Stimulated activated naive B cell treated with anti-CD40 and anti-IgM and Interleukin-4, amounts not matched to agents 10 μg/mL and 1 μg/mL and 100 μg/mL, for 72 hours (primary cell): ENCODE results near the gene KCNC4.

Experiments
- ATAC-seq, 2 donors: fragments of 150-1000 bp; cut with Tn5 transposase; replicated peaks; 2 replicates each; pipeline ENCODE4 v1.10.0; 2021; ENCODE audit warnings: moderate library complexity in 1 of 2
- DNase-seq: peaks from one replicate; pipeline ENCODE4 v3.0.0; 2021
- H3K27ac Mint-ChIP-seq: one replicate; pipeline ENCODE4 v1.8.0; 2022; ENCODE audit warnings: mild to moderate bottlenecking, mixed read lengths
- H3K27me3 Mint-ChIP-seq, 2 donors: one replicate each; pipeline ENCODE4 v1.8.0; 2022; ENCODE audit warnings: mixed read lengths in 2 of 2
- H3K36me3 Mint-ChIP-seq, 2 donors: one replicate each; pipeline ENCODE4 v1.8.0; 2022; ENCODE audit warnings: mixed read lengths in 2 of 2, mild to moderate bottlenecking in 1 of 2
- H3K4me1 Mint-ChIP-seq, 2 donors: one replicate each; pipeline ENCODE4 v1.8.0; 2022; ENCODE audit warnings: mixed read lengths in 2 of 2, mild to moderate bottlenecking in 1 of 2
- H3K4me3 Mint-ChIP-seq, 2 donors: one replicate each; pipeline ENCODE4 v1.8.0; 2022; ENCODE audit warnings: mild to moderate bottlenecking in 2 of 2, mixed read lengths in 2 of 2, moderate library complexity in 1 of 2
- H3K9me3 Mint-ChIP-seq, 2 donors: one replicate each; pipeline ENCODE4 v1.8.0; 2022; ENCODE audit warnings: mixed read lengths in 2 of 2, mild to moderate bottlenecking in 1 of 2

Gene KCNC4

GRCh38 chr1:110177775-110178174 lies 32.3 kb upstream of the KCNC4 start:
- no peak overlapping the region for H3K27ac Mint-ChIP-seq
- H3K4me1 Mint-ChIP-seq, result no peaks in the 10 kb centered on the region
- H3K9me3 Mint-ChIP-seq, result no peaks in the 10 kb centered on the region
- peaks cover 13 to 18% of the 10 kb centered on the region in 2 donors for H3K27me3 Mint-ChIP-seq
- H3K4me3 Mint-ChIP-seq, result no peak overlapping the region
- DNase-seq (no peak), ATAC-seq (no peak)
- no peaks in the 10 kb centered on the region for H3K36me3 Mint-ChIP-seq

- Mint-ChIP-seq H3K4me1 (no peaks in the 10 kb centered on the region), H3K27me3 (peaks cover 10 to 13% of the 10 kb centered on the region in 2 donors), H3K27ac (no peak overlapping the region), H3K9me3 (no peaks in the 10 kb centered on the region), H3K4me3 (no peak overlapping the region), H3K36me3 (no peaks in the 10 kb centered on the region)
- DNase-seq (no peak), ATAC-seq (no peak)
Observed at GRCh38 chr1:110183642-110184167, 26.4 kb upstream of the KCNC4 start.

GRCh38 chr1:110184446-110184845 lies 25.7 kb upstream of the KCNC4 start:
- no peak for DNase-seq
- no peak for ATAC-seq
- Mint-ChIP-seq H3K9me3 (no peaks in the 10 kb centered on the region), H3K27me3 (peaks cover 17 to 21% of the 10 kb centered on the region in 2 donors), H3K4me1 (no peaks in the 10 kb centered on the region), H3K4me3 (no peak overlapping the region), H3K27ac (no peak overlapping the region), H3K36me3 (no peaks in the 10 kb centered on the region)

GRCh38 chr1:110185181-110185580 lies 24.9 kb upstream of the KCNC4 start:
- H3K4me1 Mint-ChIP-seq, result no peaks in the 10 kb centered on the region
- peaks cover 21 to 25% of the 10 kb centered on the region in 2 donors for H3K27me3 Mint-ChIP-seq
- H3K27ac Mint-ChIP-seq, result no peak overlapping the region
- no peak for ATAC-seq
- no peaks in the 10 kb centered on the region for H3K9me3 Mint-ChIP-seq
- no peaks in the 10 kb centered on the region for H3K36me3 Mint-ChIP-seq
- no peak overlapping the region for H3K4me3 Mint-ChIP-seq
- no peak for DNase-seq

- Mint-ChIP-seq H3K4me1 (no peaks in the 10 kb centered on the region), H3K4me3 (no peak overlapping the region), H3K27ac (no peak overlapping the region), H3K27me3 (peaks cover 21 to 25% of the 10 kb centered on the region in 2 donors), H3K9me3 (no peaks in the 10 kb centered on the region), H3K36me3 (no peaks in the 10 kb centered on the region)
- DNase-seq (no peak), ATAC-seq (no peak)
Observed at GRCh38 chr1:110186558-110186957, 23.6 kb upstream of the KCNC4 start.

GRCh38 chr1:110187139-110187890 lies 22.8 kb upstream of the KCNC4 start:
- Mint-ChIP-seq H3K4me3 (no peak overlapping the region), H3K36me3 (no peaks in the 10 kb centered on the region), H3K27ac (no peak overlapping the region), H3K27me3 (peaks cover 21 to 25% of the 10 kb centered on the region in 2 donors), H3K4me1 (no peaks in the 10 kb centered on the region), H3K9me3 (no peaks in the 10 kb centered on the region)
- DNase-seq (no peak), ATAC-seq (no peak)

GRCh38 chr1:110188035-110188618 lies 22.0 kb upstream of the KCNC4 start:
- no peak for DNase-seq
- Mint-ChIP-seq H3K36me3 (no peaks in the 10 kb centered on the region), H3K9me3 (no peaks in the 10 kb centered on the region), H3K4me3 (no peak overlapping the region), H3K27ac (no peak overlapping the region), H3K4me1 (no peaks in the 10 kb centered on the region), H3K27me3 (peaks cover 21 to 25% of the 10 kb centered on the region in 2 donors)
- ATAC-seq, result no peak

GRCh38 chr1:110189181-110189580 lies 20.9 kb upstream of the KCNC4 start:
- no peak for DNase-seq
- Mint-ChIP-seq H3K9me3 (no peaks in the 10 kb centered on the region), H3K27me3 (peaks cover 21 to 25% of the 10 kb centered on the region in 2 donors), H3K27ac (no peak overlapping the region), H3K4me1 (no peaks in the 10 kb centered on the region), H3K4me3 (no peak overlapping the region), H3K36me3 (no peaks in the 10 kb centered on the region)
- ATAC-seq, result no peak

- DNase-seq (no peak), ATAC-seq (peak; percentile 23 to 42)
- Mint-ChIP-seq H3K36me3 (no peaks in the 10 kb centered on the region), H3K4me3 (no peak overlapping the region), H3K9me3 (no peaks in the 10 kb centered on the region), H3K4me1 (no peaks in the 10 kb centered on the region), H3K27ac (no peak overlapping the region), H3K27me3 (peaks cover 16% of the 10 kb centered on the region in 2 donors)
Observed at GRCh38 chr1:110190282-110190929, 19.7 kb upstream of the KCNC4 start.

GRCh38 chr1:110192541-110192940 lies 17.6 kb upstream of the KCNC4 start:
- Mint-ChIP-seq H3K4me1 (peaks cover 2 to 5% of the 10 kb centered on the region in 2 donors), H3K36me3 (no peaks in the 10 kb centered on the region), H3K27me3 (peaks cover 16% of the 10 kb centered on the region in 2 donors), H3K9me3 (no peaks in the 10 kb centered on the region), H3K4me3 (no peak overlapping the region), H3K27ac (no peak overlapping the region)
- no peak for DNase-seq
- ATAC-seq, result no peak

- no peaks in the 10 kb centered on the region for H3K36me3 Mint-ChIP-seq
- peaks cover 8 to 13% of the 10 kb centered on the region in 2 donors for H3K27me3 Mint-ChIP-seq
- H3K27ac Mint-ChIP-seq, result no peak overlapping the region
- no peaks in the 10 kb centered on the region for H3K9me3 Mint-ChIP-seq
- no peak for ATAC-seq
- H3K4me3 Mint-ChIP-seq, result no peak overlapping the region
- H3K4me1 Mint-ChIP-seq, result peaks cover 2 to 5% of the 10 kb centered on the region in 2 donors
- DNase-seq, result no peak
Observed at GRCh38 chr1:110195196-110195595, 14.9 kb upstream of the KCNC4 start.

GRCh38 chr1:110196917-110197765 lies 13.0 kb upstream of the KCNC4 start:
- no peak overlapping the region for H3K27ac Mint-ChIP-seq
- peak; percentile 26 for DNase-seq
- peaks cover 9 to 13% of the 10 kb centered on the region in 2 donors for H3K27me3 Mint-ChIP-seq
- H3K4me1 Mint-ChIP-seq, result peaks cover 2 to 5% of the 10 kb centered on the region in 2 donors
- ATAC-seq, result peak; percentile 90 to 96
- H3K4me3 Mint-ChIP-seq, result no peak overlapping the region
- H3K36me3 Mint-ChIP-seq, result no peaks in the 10 kb centered on the region
- no peaks in the 10 kb centered on the region for H3K9me3 Mint-ChIP-seq

- H3K4me3 Mint-ChIP-seq, result no peak overlapping the region
- H3K4me1 Mint-ChIP-seq, result peaks cover 3 to 5% of the 10 kb centered on the region in 2 donors
- no peak for ATAC-seq
- no peak for DNase-seq
- no peaks in the 10 kb centered on the region for H3K36me3 Mint-ChIP-seq
- no peak overlapping the region for H3K27ac Mint-ChIP-seq
- no peaks in the 10 kb centered on the region for H3K9me3 Mint-ChIP-seq
- H3K27me3 Mint-ChIP-seq, result peaks cover 9 to 13% of the 10 kb centered on the region in 2 donors
Observed at GRCh38 chr1:110197905-110198629, 12.0 kb upstream of the KCNC4 start.
